Left colon (tissue), 2 donors: ENCODE results near the gene RIMS1. TPM values are rescaled to one million over a fixed set of nuclear protein-coding genes. Genes with fewer than 3 reads are reported as not detected.
"Not testable (repeated sequence)": the region's sequence is repeated elsewhere in the genome, so short reads cannot be mapped to it uniquely, and the experiment has no call there.

Source experiments
- ATAC-seq: fragments of 200-7000 bp; cut with Tn5 transposase; one replicate; pipeline ENCODE4 v1.9.1; 2020; ENCODE audit warnings: mild to moderate bottlenecking, moderate library complexity
- DNase-seq, 2 donors: peaks; one replicate each; pipeline ENCODE4 v3.0.0-alpha.2; 2020
- intact Hi-C, 2 donors: fragments of 100-400 bp; cut with DNase I in 1 of 2; cut with micrococcal nuclease in 1 of 2; formaldehyde crosslinking; loops; one replicate each; pipeline versions ENCODE4 v1.11.2 to v1.14.0; 2022; cut with DNase I, micrococcal nuclease
- total RNA-seq, 2 donors: library from RNA; stranded (reverse); fragmentation: NEBNext Ultra II Directional; extraction: Animal tissue kit (Norgen Biotek cat#: 25700); gene quantifications; one replicate each; pipeline ENCODE4 v1.2.1, GENCODE V29; 2021
- donor health status: DM: no; HTN: no; CAD: no.
- donor health status: DM: yes; HTN: yes; CAD: no.

The RIMS1 gene
- total RNA-seq, 2 donors from 2014 or later, result 0.28 to 0.43 TPM

- no peak for ATAC-seq
- intact Hi-C loops, result no loop called here
- no peak for DNase-seq
These were observed 91.5 kb downstream of the RIMS1 start for GRCh38 chr6:71977884-71978283.

- intact Hi-C loops, result no loop called here
- ATAC-seq (no peak), DNase-seq (no peak)
These were observed 93.6 kb downstream of the RIMS1 start for GRCh38 chr6:71979911-71980310.

- no peak for DNase-seq
- intact Hi-C loops, result no loop called here
- no peak for ATAC-seq
These were observed 96.0 kb downstream of the RIMS1 start for GRCh38 chr6:71982389-71982788.

GRCh38 chr6:71983131-71983530 is 96.8 kb downstream of the RIMS1 start:
- ATAC-seq, result no peak
- intact Hi-C loops, result no loop called here
- DNase-seq, result no peak

- ATAC-seq, result no peak
- no peak for DNase-seq
- intact Hi-C loops, result no loop called here
These were observed 108.4 kb downstream of the RIMS1 start for GRCh38 chr6:71994705-71995271.

GRCh38 chr6:71997341-71997740 is 111.0 kb downstream of the RIMS1 start:
- no peak for DNase-seq
- intact Hi-C loops, result no loop called here
- ATAC-seq, result no peak

GRCh38 chr6:72002415-72002814 is 116.1 kb downstream of the RIMS1 start:
- intact Hi-C loops, result no loop called here
- no peak for DNase-seq
- no peak for ATAC-seq

- DNase-seq, ATAC-seq, intact Hi-C loops: not testable (repeated sequence)
These were observed 120.2 kb downstream of the RIMS1 start for GRCh38 chr6:72006591-72006990.

- ATAC-seq (no peak), DNase-seq (no peak)
- intact Hi-C loops, result no loop called here
These were observed 136.5 kb downstream of the RIMS1 start for GRCh38 chr6:72022830-72023229.

- DNase-seq (no peak), ATAC-seq (no peak)
- intact Hi-C loops, result no loop called here
These were observed 145.1 kb downstream of the RIMS1 start for GRCh38 chr6:72031471-72031870.

GRCh38 chr6:72032086-72032485 is 145.7 kb downstream of the RIMS1 start:
- no peak for ATAC-seq

GRCh38 chr6:72035486-72035885 is 149.1 kb downstream of the RIMS1 start:
- no peak for ATAC-seq
- intact Hi-C loops, result no loop called here
- DNase-seq, result no peak

More at GRCh38 chr6:72032086-72032485, 145.7 kb downstream of the RIMS1 start:
- no peak for DNase-seq
- intact Hi-C loops, result no loop called here

- no peak for ATAC-seq
- DNase-seq, result no peak
- intact Hi-C loops, result no loop called here
These were observed 149.6 kb downstream of the RIMS1 start for GRCh38 chr6:72035966-72036365.

- DNase-seq, result no peak
- no peak for ATAC-seq
- intact Hi-C loops, result no loop called here
These were observed 150.7 kb downstream of the RIMS1 start for GRCh38 chr6:72037006-72037405.

- no peak for DNase-seq
These were observed 153.8 kb downstream of the RIMS1 start for GRCh38 chr6:72040111-72040510.

GRCh38 chr6:72042088-72042487 is 155.7 kb downstream of the RIMS1 start:
- intact Hi-C loops, result no loop called here
- ATAC-seq (no peak), DNase-seq (no peak)

More at GRCh38 chr6:72040111-72040510, 153.8 kb downstream of the RIMS1 start:
- no peak for ATAC-seq
- intact Hi-C loops, result no loop called here

GRCh38 chr6:72048080-72048479 is 161.7 kb downstream of the RIMS1 start:
- ATAC-seq (no peak), DNase-seq (no peak)
- intact Hi-C loops, result no loop called here

GRCh38 chr6:72049376-72049775 is 163.0 kb downstream of the RIMS1 start:
- intact Hi-C loops, result no loop called here
- ATAC-seq, result no peak

GRCh38 chr6:72061286-72061685 is 174.9 kb downstream of the RIMS1 start:
- intact Hi-C loops, result no loop called here
- ATAC-seq, result no peak
- no peak for DNase-seq

More at GRCh38 chr6:72049376-72049775, 163.0 kb downstream of the RIMS1 start:
- DNase-seq, result no peak

GRCh38 chr6:72064399-72064975 is 178.1 kb downstream of the RIMS1 start:
- no peak for DNase-seq
- no peak for ATAC-seq
- intact Hi-C loops, result no loop called here

GRCh38 chr6:72078096-72078495 is 191.7 kb downstream of the RIMS1 start:
- ATAC-seq (no peak), DNase-seq (no peak)
- intact Hi-C loops, result no loop called here
